GM18505 (cell line): ENCODE results near the gene PASK.

Experiments used
- ATAC-seq: cut with Tn5 transposase; IDR thresholded peaks from one replicate; pipeline ENCODE4 v1.9.1; 2021; ENCODE audit not compliant: unreplicated experiment
- POLR2A ChIP-seq: IDR thresholded peaks from 4 replicates; pipeline ENCODE4 v1.6.1; 2011; ENCODE audit warnings: borderline replicate concordance; ENCODE audit not compliant: insufficient read depth, insufficient read length; ENCODE audit errors: extremely low read depth

PASK gene

DNA sequence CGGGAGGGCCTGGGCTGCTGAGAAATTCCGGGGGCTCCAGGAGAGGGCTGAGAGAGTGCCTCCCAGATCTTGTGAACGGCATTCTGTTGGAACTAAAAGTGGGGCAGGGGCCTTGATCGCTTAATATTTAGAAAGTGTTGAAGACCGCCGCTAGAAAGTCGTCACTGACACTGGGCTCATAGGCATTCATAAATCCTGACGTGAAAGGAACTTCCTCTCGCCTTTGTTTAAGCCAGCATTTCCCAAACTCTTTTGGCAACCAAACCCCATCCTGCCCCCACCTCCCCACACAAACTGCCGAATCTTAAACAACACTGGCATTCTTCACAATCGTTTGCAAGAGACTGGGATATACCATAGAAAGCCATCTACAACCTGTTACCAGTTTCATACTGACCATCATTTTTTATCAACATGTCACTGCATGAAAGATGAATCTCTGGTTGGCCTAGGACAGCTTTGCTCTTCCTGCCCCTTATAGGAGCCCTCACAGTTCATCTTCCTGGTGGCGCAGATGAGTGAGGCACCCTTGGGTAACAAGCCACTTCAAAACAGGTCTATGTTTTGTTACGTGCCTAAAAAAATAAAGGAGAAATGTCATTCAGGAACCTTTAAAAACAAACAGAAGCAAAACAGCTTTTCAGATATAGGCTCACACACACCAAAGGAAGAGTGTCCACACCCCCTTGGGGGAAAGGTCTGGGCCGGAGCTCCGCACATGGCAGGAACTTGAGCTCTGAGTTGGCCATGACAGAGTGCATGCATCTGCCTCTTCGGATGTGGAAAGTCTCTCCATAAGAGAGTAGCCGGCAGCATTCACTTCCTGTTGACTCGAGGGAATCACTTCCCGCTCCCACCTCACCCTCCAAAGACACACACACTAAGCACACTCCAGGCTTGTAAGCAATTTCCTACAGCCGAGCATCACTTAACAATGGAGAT lies 60.2 kb downstream of the PASK start:
- no peak for ATAC-seq
- no peak for TF ChIP-seq POLR2A

DNA sequence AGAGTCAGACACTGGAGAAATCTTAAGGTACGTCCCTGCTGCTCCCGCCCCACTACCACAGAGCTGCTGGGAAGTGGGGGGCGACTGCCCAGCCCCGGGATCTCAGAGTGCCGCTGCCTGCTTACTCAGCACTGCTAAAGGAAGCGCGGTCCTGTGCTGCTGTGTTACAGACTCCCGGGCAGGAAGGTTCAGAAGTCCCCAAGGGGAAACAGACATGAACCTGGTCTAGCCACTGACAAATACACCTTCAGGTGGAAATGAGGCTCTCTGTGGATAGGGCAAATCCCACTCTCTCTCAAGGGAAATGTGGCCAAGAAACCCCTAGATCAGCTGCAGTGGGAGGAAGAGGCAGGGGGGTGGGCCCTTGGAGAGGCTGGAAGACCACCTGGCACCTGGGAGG lies 60.9 kb downstream of the PASK start:
- TF ChIP-seq POLR2A = no peak
- no peak for ATAC-seq

- peak; percentile 58 for ATAC-seq
- TF ChIP-seq POLR2A = no peak
Measured at GRCh38 chr2:241087420-241088268, 61.6 kb downstream of the PASK start.

DNA sequence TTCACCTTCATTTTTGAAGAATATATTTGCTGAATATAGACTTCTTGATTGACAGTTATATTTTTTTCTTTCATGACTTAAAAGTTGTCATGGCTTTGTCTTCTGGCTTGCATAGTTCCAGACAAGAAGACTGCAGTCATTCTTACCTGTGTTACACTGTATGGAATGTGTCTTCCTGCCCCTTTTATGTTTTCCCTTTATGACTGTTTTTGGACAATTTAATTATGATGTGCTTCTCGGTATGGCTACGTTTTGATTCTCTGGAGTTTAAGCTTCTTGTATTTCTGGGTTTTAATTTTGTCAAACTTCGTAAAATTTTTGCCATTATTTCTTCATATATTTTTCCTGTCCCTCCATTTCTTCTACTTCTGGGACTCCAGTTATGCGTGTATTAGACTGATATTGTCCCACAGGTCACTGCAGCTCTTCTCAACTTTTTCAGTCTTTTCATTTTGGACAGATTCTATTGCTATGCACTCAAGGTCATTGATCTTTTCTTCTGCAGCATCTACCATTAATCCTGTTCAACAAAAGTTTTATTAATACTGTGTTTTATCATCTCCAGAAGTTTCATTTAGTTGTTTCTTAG lies 64.3 kb downstream of the PASK start:
- no peak for ATAC-seq

GRCh38 chr2:241083091-241083415 lies 66.2 kb downstream of the PASK start:
- ATAC-seq = no peak
- TF ChIP-seq POLR2A = no peak

More for the DNA sequence above, 64.3 kb downstream of the PASK start:
- no peak for TF ChIP-seq POLR2A

DNA sequence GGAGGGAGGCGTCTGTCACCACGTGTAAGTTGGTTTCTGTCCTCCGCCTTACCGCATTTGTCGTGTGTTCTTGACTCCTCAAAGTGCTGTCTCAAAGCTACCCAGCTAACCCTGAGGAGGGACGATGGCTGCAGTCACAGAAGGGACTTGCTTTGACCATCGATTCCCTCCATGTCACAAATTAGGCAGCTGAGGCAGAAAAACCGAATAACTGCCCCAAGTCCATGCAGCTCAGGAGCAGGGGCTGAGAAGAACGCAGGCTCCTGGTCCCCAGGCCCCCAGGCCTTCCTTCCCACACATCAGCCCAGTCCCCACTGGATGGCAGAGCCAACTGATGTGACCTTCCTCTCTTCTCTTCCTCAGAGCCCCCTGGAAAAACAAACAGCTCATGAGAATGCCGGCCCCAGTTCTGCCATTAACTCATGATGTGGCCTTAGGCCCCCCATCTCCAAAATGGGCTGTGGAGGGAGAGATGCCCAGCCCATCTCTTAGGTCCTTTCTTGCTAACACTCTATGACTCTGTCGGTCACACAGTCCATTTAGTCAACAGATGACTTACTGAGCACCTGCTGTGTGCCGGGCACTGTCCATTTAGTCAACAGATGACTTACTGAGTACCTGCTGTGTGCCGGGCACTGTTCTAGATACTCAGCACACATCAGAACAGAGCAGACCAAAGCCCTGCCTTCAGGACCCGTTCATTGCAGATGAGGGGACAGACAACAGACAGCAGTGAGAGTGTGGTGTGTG lies 66.8 kb downstream of the PASK start:
- TF ChIP-seq POLR2A = no peak
- no peak for ATAC-seq

DNA sequence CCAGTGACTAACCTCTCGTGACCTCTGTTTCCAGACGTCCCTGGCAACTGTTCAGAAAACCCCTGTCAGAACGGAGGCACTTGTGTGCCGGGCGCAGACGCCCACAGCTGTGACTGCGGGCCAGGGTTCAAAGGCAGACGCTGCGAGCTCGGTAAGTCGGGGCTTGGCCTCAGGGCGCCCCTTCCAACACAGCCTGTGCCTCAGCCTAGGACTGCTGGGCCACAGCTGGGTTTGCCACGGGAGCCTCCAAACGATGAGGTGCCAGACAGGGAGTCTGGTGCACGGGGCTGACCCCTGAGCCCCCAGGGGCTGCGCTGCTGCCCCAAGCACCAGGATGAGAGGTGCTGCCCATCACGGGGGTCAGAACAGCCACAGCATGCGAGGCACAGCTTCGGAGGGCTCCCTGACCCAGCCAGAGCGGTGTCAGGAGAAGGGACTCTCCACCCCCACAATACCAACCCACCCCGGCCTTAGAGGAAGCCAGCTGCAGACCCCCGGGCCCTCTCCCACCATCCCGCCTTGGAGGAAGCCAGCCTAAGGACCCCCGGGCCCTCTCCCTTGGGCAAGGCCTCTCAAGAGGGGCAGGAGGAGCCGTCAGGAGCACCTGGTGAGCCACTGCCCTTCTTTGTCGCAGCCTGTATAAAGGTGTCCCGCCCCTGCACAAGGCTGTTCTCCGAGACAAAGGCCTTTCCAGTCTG lies 67.5 kb downstream of the PASK start:
- TF ChIP-seq POLR2A = no peak
- no peak for ATAC-seq

DNA sequence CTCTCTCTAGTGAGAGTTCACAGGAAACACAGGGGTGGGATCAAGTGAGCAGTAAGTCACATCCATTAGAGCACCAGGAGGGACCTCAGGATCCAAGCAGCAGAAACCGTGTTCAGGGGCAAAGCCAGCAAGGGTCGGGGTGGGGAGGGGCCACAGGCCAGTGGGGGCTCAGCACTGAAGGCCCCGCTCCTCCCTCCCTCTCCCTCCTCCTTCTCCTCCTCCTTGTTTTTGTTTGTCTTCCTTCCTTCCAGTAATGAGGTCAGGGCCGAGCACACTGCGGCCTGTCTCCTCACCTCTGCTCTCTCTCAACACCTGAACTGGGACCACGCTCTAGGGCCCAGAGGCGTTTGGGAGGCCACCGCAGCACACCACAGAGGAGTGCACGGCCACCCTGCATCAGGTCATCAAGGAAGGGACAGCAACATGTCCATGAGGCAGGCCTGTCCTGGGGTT lies 68.1 kb downstream of the PASK start:
- TF ChIP-seq POLR2A = peak; percentile 14
- no peak for ATAC-seq

DNA sequence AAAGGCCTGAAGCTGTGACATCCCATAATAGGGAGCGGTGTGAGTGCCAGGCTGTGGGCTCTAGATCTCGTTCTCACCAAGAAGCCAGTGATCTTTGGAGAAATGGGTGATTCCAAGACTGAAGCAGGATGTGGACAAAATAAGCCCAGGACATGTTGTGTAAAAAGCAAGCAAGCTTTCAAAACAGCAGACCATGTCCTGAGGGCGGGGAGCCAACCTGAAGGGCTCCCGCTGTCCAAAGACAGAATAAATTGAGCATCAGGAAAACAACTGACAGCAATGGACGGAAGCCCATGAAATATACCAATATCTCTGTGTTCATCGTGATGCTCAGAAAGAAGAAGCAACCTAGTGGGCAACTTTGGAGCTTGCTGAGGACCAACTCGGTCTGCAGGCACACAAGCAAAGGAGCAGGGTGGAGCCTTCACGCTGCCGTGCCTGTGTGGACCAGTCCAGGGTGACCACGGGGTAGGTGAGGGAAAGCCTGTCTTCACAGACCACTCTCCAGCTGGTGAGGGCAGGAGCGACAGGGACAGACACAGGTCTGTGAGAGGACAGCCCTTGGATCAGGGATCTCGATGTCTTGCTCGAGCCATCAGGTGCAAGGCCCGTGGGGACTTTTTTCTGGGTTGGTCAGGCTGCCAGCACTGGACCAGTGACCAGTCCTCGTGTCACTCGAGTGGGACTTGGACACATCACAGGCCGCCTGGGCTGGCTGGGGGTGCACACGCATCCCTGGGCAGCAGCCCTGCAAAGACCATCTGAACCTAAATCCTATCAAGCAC lies 68.7 kb downstream of the PASK start:
- no peak for TF ChIP-seq POLR2A
- ATAC-seq = no peak

DNA sequence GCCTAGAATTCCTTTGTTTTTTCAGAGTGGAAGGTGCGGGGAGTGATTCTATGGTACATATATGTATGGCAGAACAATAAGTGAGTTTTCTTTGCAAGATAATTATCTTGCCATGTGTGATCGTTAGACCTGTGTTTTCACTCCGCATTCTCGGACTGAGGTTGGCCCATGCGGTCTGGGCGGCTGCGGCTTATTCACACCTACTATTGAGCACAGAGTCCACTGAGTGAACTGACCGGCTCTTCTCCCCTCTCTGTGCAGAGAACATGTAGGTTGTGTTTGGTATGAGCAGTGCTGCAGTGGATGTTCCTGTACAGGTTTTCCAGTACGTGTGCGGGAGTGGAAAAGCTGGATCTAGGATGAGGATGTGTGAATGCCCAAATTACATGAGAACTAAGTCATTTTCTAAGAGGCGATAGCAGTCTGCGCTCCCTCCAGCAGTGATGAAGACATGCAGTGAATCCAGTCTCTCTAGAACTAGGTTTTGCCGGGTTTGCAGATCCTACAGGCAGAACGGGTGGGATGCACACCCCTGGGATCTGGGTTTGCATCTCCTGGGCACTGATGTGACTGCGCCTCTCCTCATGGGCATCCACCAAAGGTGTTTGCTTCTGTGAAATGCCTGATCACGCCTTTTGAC lies 74.3 kb downstream of the PASK start:
- no peak for TF ChIP-seq POLR2A
- ATAC-seq = no peak

- no peak for TF ChIP-seq POLR2A
- no peak for ATAC-seq
Measured at GRCh38 chr2:241074065-241074818, 75.0 kb downstream of the PASK start.
